Stimulated activated naive CD8-positive, alpha-beta T cell treated with anti-CD3 and anti-CD28 coated beads, Interleukin-15, Interleukin-2, amounts not matched to agents 100 ng/mL and 50 ng/mL, for 24 hours (primary cell): ENCODE measurements around the gene LRRC15.

ENCODE experiments used
- H3K27ac Mint-ChIP-seq: one replicate; pipeline ENCODE4 v1.8.0; 2021; ENCODE audit warnings: mild to moderate bottlenecking, mixed read lengths
- H3K27me3 Mint-ChIP-seq: one replicate; pipeline ENCODE4 v1.8.0; 2021; ENCODE audit warnings: mixed read lengths
- H3K36me3 Mint-ChIP-seq: one replicate; pipeline ENCODE4 v1.8.0; 2021; ENCODE audit warnings: low read depth, mixed read lengths
- H3K4me1 Mint-ChIP-seq: one replicate; pipeline ENCODE4 v1.8.0; 2021; ENCODE audit warnings: low read depth, mixed read lengths
- H3K4me3 Mint-ChIP-seq: one replicate; pipeline ENCODE4 v1.8.0; 2021; ENCODE audit warnings: mild to moderate bottlenecking, mixed read lengths
- H3K9me3 Mint-ChIP-seq: one replicate; pipeline ENCODE4 v1.8.0; 2021; ENCODE audit warnings: mixed read lengths

LRRC15 gene

DNA sequence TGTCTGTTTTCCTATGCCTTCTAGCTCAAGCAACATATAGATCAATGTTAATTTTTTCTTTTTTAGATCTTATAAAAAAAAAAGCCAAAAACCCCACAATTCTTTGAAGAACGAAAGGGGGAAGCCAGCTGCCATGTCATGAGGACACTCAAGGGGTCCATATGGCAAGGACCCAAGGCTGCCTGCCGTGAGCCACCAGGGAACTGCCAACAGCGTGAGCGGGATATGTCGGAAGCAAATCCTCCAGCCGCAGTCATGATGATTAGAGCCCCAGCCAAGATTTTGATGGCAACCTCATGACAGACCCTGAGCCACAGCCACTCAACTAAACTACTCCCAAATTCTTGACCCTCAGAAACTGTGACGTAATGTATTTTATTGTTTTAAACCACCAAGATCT lies 23.0 kb upstream of the LRRC15 start:
- Mint-ChIP-seq H3K27ac (no peak overlapping the region), H3K4me3 (no peak overlapping the region), H3K36me3 (no peaks in the 10 kb centered on the region)

DNA sequence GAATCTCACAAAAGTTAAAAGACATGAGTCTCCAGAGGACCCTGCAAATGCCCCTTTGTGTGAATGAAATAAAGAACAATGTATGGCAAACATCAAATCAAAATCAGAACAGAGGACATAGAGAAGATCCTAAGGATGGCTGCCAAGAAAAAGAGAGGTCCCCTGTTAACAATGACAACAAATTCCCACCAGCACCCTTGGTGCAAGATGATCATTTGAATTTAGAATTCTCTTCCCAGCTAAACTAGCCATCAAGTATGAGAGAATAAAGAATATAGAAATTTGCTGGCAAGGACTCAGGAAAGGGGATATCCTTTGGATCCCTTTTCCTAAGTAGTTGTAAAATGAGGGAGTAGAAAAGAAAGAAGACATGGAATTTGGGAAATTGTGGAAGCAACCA lies 21.3 kb upstream of the LRRC15 start:
- H3K4me1 Mint-ChIP-seq = peaks cover 10% of the 10 kb centered on the region
- H3K4me3 Mint-ChIP-seq = no peak overlapping the region
- H3K9me3 Mint-ChIP-seq = peaks cover 15% of the 10 kb centered on the region
- H3K36me3 Mint-ChIP-seq = no peaks in the 10 kb centered on the region
- no peak overlapping the region for H3K27ac Mint-ChIP-seq
- H3K27me3 Mint-ChIP-seq = no peaks in the 10 kb centered on the region

More for the DNA sequence above, 23.0 kb upstream of the LRRC15 start:
- peaks cover 15% of the 10 kb centered on the region for H3K9me3 Mint-ChIP-seq
- peaks cover 27% of the 10 kb centered on the region for H3K4me1 Mint-ChIP-seq
- H3K27me3 Mint-ChIP-seq = peaks cover 4% of the 10 kb centered on the region

DNA sequence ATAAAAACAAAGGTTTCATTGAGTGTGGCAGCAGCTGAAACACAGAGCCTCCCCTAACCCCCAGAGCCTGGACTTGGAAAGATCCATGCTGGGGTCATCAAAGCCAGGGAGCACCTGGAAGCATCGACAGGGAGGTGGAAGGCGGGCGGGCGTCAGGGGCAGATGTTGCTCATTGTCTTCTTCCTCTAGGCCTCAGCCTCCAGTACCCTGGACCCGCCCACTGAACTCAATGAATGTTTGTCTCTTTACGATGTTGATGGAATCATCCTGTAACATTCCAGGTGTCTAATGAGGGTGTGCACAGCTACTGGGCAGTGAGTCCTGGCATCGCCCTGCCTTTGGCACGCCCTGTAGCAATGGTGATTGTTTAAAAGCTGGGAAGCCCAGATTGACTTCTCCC lies 19.7 kb upstream of the LRRC15 start:
- H3K4me1 Mint-ChIP-seq = no peaks in the 10 kb centered on the region
- H3K36me3 Mint-ChIP-seq = no peaks in the 10 kb centered on the region
- H3K27ac Mint-ChIP-seq = no peak overlapping the region
- no peaks in the 10 kb centered on the region for H3K27me3 Mint-ChIP-seq
- H3K4me3 Mint-ChIP-seq = no peak overlapping the region
- H3K9me3 Mint-ChIP-seq = peaks cover 15% of the 10 kb centered on the region

DNA sequence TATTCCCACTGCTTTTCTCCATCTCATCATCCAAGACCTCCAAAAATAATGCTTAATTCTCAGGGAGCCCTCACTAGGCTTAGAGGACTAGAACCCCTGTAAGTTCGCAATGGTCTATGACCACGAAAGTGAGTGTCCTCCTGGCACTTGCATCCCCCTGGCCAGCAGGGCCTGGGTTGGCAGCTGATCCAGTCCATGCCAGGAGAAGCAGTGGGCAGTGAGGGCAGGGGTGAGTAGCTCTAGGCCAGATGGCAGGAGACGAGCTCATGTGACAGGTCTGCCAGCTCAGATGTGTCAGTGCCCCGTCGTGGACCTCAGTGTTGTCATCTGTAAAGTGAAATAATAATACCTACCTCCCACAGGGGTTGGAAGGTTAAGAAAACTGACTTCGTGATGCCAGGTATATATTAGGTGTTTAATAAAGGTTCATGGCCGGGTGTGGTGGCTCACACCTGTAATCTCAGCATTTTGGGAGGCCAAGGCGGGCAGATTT lies 18.4 kb upstream of the LRRC15 start:
- Mint-ChIP-seq H3K9me3 (peaks cover 15% of the 10 kb centered on the region), H3K27me3 (no peaks in the 10 kb centered on the region), H3K27ac (no peak overlapping the region), H3K4me1 (no peaks in the 10 kb centered on the region), H3K36me3 (no peaks in the 10 kb centered on the region), H3K4me3 (no peak overlapping the region)

DNA sequence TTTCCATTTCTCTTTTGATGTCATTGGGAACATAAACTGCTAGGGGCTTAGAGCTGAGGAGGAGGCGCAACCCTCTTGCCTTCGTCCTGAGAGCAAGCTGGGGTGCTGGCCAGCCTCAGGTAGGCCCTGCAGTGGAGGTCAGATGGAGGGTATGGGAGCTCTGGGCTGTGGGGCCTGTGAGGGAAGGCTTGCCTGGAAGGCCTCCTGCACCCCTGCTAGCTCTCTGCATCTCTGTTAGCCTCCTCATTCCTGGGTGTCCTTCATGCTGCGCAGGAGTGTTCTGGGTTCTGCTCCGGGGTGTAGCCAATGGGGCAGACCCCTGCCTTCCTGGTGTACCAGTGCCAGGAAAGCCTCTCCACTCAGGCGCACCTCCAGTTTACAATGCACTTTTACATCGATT lies 17.7 kb upstream of the LRRC15 start:
- Mint-ChIP-seq H3K27ac (no peak overlapping the region), H3K36me3 (no peaks in the 10 kb centered on the region), H3K4me1 (no peaks in the 10 kb centered on the region), H3K9me3 (peaks cover 15% of the 10 kb centered on the region), H3K27me3 (no peaks in the 10 kb centered on the region), H3K4me3 (no peak overlapping the region)

DNA sequence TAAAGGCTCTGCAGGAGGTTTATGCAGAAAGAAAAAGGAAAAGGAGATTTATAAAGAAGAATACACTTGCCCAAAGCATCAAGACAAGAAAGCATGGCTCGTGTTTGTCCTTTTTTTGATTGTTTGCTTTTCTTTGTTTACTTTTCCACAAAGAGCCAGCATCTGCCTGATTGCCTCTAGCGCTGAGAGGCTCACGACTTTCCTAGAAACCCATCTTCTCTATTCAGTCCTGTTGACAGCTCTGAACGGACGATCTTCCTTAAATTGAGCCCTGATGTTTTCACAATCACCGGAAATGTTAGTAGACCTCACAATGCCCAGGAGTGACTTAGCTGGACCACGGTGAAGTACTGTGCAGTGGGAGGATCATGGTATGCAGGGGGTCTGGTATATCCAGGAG lies 17.1 kb upstream of the LRRC15 start:
- no peaks in the 10 kb centered on the region for H3K36me3 Mint-ChIP-seq

DNA sequence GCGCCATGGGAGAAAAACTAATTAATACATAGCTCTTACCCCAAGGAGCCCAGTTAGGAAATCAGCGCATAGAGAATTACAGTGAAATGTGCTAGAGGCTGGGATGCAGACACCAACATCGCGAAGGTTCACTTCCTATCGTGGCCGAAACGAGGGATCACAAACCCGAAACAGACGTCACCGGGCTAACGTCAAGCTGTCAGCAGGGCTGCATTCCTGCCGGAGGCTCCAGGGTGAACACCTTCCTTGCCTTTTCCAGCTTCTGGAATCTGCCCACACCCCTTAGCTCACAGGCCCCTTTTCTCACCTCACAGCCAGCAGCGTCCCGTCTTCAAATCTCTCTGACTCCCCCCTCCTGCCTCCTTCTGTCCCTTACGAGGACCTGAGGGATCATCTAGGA lies 16.5 kb upstream of the LRRC15 start:
- Mint-ChIP-seq H3K9me3 (peaks cover 12% of the 10 kb centered on the region), H3K36me3 (no peaks in the 10 kb centered on the region), H3K27me3 (no peaks in the 10 kb centered on the region), H3K4me3 (no peak overlapping the region), H3K27ac (no peak overlapping the region), H3K4me1 (no peaks in the 10 kb centered on the region)

More for the DNA sequence above, 17.1 kb upstream of the LRRC15 start:
- Mint-ChIP-seq H3K4me3 (no peak overlapping the region), H3K9me3 (peaks cover 15% of the 10 kb centered on the region), H3K27ac (no peak overlapping the region), H3K27me3 (no peaks in the 10 kb centered on the region), H3K4me1 (no peaks in the 10 kb centered on the region)

DNA sequence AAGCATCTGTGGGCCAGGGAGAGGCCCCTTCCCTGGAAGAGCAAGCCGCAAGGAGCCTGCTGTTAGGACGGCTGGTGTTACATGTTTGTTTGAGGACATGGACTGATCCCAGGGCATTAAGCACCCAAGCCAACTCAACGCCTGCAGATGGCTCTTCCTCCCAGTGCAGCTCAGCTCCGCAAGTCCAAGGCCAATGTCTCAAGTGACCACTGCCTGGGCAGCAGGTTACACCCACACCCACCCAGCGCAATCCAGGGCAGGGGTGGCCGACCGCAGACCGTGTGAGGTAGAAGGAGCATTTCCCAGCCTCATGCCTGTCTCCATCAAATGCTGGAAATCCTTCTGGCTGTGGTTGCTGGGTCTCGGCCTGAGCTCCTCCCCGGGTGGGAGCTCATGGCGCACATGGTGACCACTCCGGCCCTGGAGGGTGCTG lies 15.0 kb upstream of the LRRC15 start:
- Mint-ChIP-seq H3K4me3 (no peak overlapping the region), H3K4me1 (no peaks in the 10 kb centered on the region), H3K9me3 (no peaks in the 10 kb centered on the region), H3K36me3 (no peaks in the 10 kb centered on the region), H3K27me3 (no peaks in the 10 kb centered on the region), H3K27ac (no peak overlapping the region)

DNA sequence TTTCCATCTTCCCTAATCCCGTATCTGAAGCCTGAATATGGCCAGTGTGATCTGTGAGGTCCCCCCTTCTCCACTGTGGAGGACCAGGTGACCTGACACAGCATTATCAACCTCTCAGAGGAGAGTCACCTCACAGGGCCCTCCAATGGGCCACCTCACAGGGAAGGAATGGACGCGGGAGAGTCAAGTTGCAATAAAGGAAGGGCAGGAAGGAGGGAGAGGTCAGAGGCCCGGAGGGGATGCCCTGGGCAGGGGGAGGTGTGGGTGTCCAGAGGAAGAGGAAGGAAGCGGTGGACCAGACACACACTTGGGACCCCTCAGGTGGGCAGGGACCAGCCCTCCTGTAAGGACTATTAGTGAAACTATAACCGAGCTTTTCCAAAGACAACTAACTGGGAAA lies 14.6 kb upstream of the LRRC15 start:
- Mint-ChIP-seq H3K4me3 (no peak overlapping the region), H3K9me3 (no peaks in the 10 kb centered on the region), H3K4me1 (no peaks in the 10 kb centered on the region), H3K27me3 (no peaks in the 10 kb centered on the region), H3K27ac (no peak overlapping the region), H3K36me3 (no peaks in the 10 kb centered on the region)

DNA sequence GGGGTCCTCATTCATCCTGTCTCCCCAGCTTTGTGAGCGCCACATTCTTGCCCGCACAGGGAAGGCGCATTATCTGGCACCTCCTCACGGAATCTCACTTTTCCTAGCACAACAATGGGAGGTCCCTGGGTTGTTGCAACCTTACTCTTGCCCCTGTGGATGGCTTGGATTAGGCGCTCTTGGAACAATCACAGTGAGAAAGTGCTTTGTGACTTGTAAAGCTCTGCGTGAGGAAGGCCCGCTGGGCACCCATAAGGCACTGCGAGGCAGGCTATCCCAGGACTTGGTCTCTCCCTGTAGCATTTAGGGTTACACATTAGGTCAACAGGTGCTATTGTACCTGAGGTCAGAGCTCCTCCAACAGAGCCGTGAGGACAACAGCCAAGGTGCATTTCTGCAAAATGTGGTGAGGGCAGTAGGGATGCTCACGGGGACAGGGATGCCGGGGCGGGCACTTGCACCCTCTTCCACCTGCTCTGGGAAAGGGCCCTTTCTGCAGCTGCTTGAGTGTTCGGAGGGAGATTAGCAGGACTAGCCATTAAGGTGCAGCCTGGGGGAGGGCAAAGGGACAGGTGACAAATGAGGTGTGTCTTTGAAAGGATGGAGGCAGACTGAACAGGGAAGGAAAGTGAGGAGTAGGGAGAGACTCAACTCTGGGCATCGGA lies 13.9 kb upstream of the LRRC15 start:
- Mint-ChIP-seq H3K36me3 (no peaks in the 10 kb centered on the region), H3K9me3 (no peaks in the 10 kb centered on the region), H3K4me1 (no peaks in the 10 kb centered on the region), H3K4me3 (no peak overlapping the region), H3K27me3 (no peaks in the 10 kb centered on the region), H3K27ac (no peak overlapping the region)

DNA sequence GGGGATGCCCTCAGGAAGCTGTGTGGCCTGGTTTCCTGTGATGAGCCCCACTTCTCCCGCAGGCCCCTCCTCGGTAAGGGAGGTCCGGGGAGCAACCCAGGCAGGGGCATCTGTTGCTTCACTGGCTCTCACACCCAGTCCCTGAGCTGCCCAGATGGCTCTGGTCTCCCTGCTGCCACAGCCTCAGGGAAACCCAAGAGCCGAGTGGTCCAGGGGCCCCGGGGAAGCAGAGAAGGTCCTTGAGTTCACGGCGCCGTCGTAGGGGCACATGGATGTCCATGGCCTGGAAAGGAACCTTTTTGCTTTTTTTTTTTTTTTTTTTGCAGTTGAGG lies 13.3 kb upstream of the LRRC15 start:
- H3K36me3 Mint-ChIP-seq = no peaks in the 10 kb centered on the region
- H3K27ac Mint-ChIP-seq = no peak overlapping the region
- H3K4me3 Mint-ChIP-seq = no peak overlapping the region
- H3K27me3 Mint-ChIP-seq = no peaks in the 10 kb centered on the region
- no peaks in the 10 kb centered on the region for H3K4me1 Mint-ChIP-seq
- H3K9me3 Mint-ChIP-seq = no peaks in the 10 kb centered on the region

DNA sequence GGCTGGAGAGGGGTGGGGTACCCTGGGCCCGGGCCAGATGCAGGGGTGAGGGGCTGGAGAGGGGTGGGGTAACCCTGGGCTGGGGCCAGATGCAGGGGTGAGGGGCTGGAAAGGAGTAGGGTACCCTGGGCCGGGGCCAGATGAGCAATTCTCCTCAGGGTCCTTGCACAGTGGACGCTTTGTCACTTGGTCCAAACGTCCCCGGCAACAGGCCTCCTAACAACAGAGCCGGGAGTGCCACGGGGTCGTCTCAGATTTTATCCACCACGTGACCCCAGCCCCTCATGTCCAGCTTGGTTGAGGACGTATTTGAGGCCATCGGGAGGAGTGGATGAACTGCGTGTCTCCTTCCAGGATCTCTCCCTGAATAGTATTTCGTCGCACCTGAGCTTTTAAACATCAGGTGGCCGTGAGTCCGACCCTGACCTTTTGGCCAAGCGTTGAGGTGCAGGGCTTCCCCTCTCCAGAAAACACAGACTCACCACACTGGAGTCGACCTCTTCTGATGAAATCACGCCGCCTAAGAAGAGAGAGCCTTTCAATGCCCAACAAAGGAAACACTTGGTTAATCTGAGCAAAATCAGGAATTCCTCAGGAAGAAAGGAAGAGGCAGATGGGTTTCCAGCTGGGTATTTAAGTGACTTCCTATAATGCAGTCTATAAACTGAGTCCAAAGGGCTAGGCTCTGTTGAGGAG lies 12.8 kb upstream of the LRRC15 start:
- Mint-ChIP-seq H3K27ac (no peak overlapping the region), H3K9me3 (no peaks in the 10 kb centered on the region), H3K36me3 (no peaks in the 10 kb centered on the region), H3K4me3 (no peak overlapping the region), H3K4me1 (no peaks in the 10 kb centered on the region), H3K27me3 (no peaks in the 10 kb centered on the region)

DNA sequence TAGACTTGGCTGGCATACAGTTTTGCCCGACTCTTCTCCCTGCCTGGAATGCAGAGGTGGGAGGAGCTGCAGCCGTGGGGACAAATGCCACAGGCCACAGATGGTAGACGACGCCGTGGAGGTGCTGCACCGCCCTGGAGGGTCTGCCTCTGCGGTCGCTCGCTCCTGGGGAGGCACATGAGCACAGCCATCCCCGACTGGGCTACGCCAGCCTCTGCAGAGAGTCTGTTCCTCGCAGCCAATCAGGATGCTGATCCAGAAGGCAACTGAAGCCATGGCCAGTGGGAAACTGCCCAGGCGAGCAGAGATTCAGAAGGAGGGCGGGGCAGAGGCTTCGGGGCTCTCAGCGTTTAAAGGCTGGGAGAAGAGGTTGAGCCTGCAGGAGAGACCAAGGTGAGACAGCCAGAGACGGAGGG lies 11.9 kb upstream of the LRRC15 start:
- H3K4me1 Mint-ChIP-seq = no peaks in the 10 kb centered on the region

DNA sequence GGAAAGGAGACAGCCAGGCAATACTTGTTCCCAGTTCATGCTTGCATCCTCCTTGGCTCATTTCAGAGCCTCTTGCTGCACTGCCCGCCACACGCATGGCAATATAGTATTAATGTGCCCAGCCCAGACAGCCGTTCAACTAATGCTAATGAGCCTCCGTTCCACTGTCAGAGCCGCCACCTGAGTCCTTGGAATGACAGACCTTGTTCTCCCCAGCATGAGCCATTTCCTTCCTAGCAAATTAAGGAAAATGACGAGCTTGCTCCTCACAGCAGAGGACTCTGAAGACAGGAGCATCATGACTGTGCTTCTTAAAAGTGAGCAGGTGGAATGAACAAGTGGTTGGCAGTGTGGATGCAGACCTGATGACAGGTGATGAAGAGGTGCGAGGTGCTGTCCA lies 10.8 kb upstream of the LRRC15 start:
- no peaks in the 10 kb centered on the region for H3K36me3 Mint-ChIP-seq
- no peak overlapping the region for H3K4me3 Mint-ChIP-seq
- H3K27me3 Mint-ChIP-seq = no peaks in the 10 kb centered on the region
- no peaks in the 10 kb centered on the region for H3K4me1 Mint-ChIP-seq
- H3K9me3 Mint-ChIP-seq = no peaks in the 10 kb centered on the region
- no peak overlapping the region for H3K27ac Mint-ChIP-seq

More for the DNA sequence above, 11.9 kb upstream of the LRRC15 start:
- H3K9me3 Mint-ChIP-seq = no peaks in the 10 kb centered on the region
- no peaks in the 10 kb centered on the region for H3K36me3 Mint-ChIP-seq
- no peak overlapping the region for H3K27ac Mint-ChIP-seq
- no peaks in the 10 kb centered on the region for H3K27me3 Mint-ChIP-seq
- H3K4me3 Mint-ChIP-seq = no peak overlapping the region

DNA sequence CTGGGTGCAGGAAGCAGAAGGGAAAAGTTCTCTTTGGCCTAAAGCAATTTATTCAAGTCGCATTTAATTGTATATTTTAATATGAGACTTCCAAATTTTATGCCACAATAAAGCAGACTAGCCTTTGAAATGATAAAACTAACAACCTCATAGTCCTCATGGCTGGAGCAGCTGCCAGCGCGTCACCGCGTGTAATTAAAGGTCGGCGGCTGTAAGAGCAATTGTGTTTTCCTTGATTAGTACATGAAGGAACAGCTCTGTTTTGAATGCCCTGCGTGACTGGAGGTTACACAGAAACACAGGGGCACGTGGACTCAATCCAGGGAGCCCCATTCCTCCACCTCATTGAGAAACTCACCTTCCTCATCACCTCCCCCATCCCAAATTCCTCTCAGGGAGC lies 10.1 kb upstream of the LRRC15 start:
- Mint-ChIP-seq H3K36me3 (no peaks in the 10 kb centered on the region), H3K4me3 (no peak overlapping the region), H3K27ac (no peak overlapping the region), H3K27me3 (peaks cover 4% of the 10 kb centered on the region), H3K4me1 (no peaks in the 10 kb centered on the region), H3K9me3 (no peaks in the 10 kb centered on the region)

DNA sequence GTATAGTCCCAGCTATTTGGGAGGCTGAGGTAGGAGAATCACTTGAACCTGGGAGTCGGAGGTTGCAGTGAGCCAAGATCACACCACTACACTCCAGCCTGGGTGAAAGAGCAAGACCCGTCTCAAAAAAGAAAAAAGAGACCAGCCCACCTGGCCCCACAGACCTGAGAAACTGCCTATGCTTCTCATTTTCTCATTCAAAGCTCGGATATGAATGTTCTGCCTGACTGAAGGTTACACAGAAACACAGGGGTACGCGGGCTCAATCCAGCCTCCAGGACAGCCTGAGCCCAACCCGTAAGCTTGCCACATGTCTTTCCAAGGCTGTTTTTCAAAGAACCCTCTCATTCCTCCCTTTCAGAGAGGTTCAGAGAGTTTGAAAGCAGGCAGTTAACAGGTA lies 9.7 kb upstream of the LRRC15 start:
- Mint-ChIP-seq H3K27ac (no peak overlapping the region), H3K4me3 (no peak overlapping the region), H3K36me3 (no peaks in the 10 kb centered on the region), H3K9me3 (no peaks in the 10 kb centered on the region), H3K4me1 (no peaks in the 10 kb centered on the region), H3K27me3 (peaks cover 4% of the 10 kb centered on the region)
